Motor neuron (in vitro differentiated cells): ENCODE results near the gene IPO4. TPM values are rescaled to one million over a fixed set of nuclear protein-coding genes. Genes with fewer than 3 reads are reported as not detected.

Experiments
- ATAC-seq, 8 experiments: fragments of 200-7000 bp; cut with Tn5 transposase; replicated peaks in 6 of 8; 2 replicates each; pipeline ENCODE4 v1.8.0; 2021; ENCODE audit warnings: mild to moderate bottlenecking in 8 of 8, moderate library complexity in 8 of 8
- H3K27ac ChIP-seq, 2 donors: fragments of 250-450 bp; sonication (Bioruptor Pico); 2 replicates each; pipeline ENCODE4 v1.9.0; 2021; ENCODE audit warnings: antibody characterized with exemption in 2 of 2, mild to moderate bottlenecking in 2 of 2, moderate library complexity in 1 of 2
- H3K4me1 ChIP-seq, 2 donors: fragments of 250-450 bp; sonication (Bioruptor Pico); replicated peaks in 1 of 2; 2 replicates each; pipeline ENCODE4 v1.6.1; 2021; ENCODE audit warnings: antibody characterized with exemption in 2 of 2, mild to moderate bottlenecking in 2 of 2, moderate library complexity in 1 of 2
- H3K4me3 ChIP-seq, 5 donors: fragments of 250-450 bp; sonication (Bioruptor Pico); 2 replicates each; pipeline ENCODE4 v1.9.0; 2021; ENCODE audit warnings: antibody characterized with exemption in 5 of 5, mild to moderate bottlenecking in 5 of 5, moderate library complexity in 4 of 5
- WGBS, 10 experiments: fragments of 450-650 bp; shearing (Covaris generic); methylation state at CpG; one replicate each; pipeline ENCODE4 v1.0.0; 2022; 5-methylcytosine and 5-hydroxymethylcytosine counted together
- in situ Hi-C, 9 experiments: fragments of 400-800 bp; cut with MboI; loops; one replicate each; pipeline ENCODE4 v1.15.0; 2021; ENCODE audit warnings: low sequenced_read_pairs in 9 of 9, low pct_unique_long_range_greater_than_20kb in 2 of 9; ENCODE audit not compliant: unreplicated experiment in 9 of 9
- total RNA-seq, 8 experiments: library from RNA; unstranded; fragments of 300-600 nt; gene quantifications; 2 replicates each; pipeline versions ENCODE4 v1.2.3 to v1.2.4, GENCODE V29; 2022

IPO4 gene
- 10 to 100 TPM; 17.4 to 90.0 (median 39.8) TPM for total RNA-seq

- WGBS, 10 experiments = 0 to 4% (median 0%) methylated on average over 1 to 17 of the region's 65 CpGs
- in situ Hi-C loops = no loop called here
- Histone ChIP-seq H3K4me3 (peak within 1 kb of the TSS; percentile 57 to 87 (median 72)), H3K27ac (peak within 1 kb of the TSS; percentile 83 to 94), H3K4me1 (peaks cover 11 to 14% of the 10 kb centered on the region in 2 donors)
- peak; percentile 90 to 96 (median 94) for ATAC-seq
Measured at GRCh38 chr14:24188251-24189058, at the start of gene IPO4. Gene IPO4, minus strand, starts transcription at chr14:24188816. Its CDS starts 29 bp downstream, at chr14:24188787.

GRCh38 chr14:24238123-24238522 lies 49.5 kb upstream of the IPO4 start:
- no peak overlapping the region for H3K27ac ChIP-seq
- in situ Hi-C loops = no loop called here
- H3K4me1 ChIP-seq = peaks cover 16 to 33% of the 10 kb centered on the region in 2 donors
- no peak overlapping the region for H3K4me3 ChIP-seq
- WGBS, 10 experiments = 58 to 100% (median 82%) methylated on average over 1 to 4 of the region's 5 CpGs; no CpG with 5 or more reads in 4 of the 10 experiments
- no peak for ATAC-seq

- H3K27ac ChIP-seq = no peak overlapping the region
- peaks cover 17 to 33% of the 10 kb centered on the region in 2 donors for H3K4me1 ChIP-seq
- 67 to 100% (median 100%) methylated on average over 1 of the region's 2 CpGs; no CpG with 5 or more reads in 6 of the 10 experiments for WGBS, 10 experiments
- in situ Hi-C loops = no loop called here
- ATAC-seq = no peak
- no peak overlapping the region for H3K4me3 ChIP-seq
Measured at GRCh38 chr14:24237463-24237955, 48.9 kb upstream of the IPO4 start.

- 90 to 100% (median 100%) methylated on average over 1 to 5 of the region's 6 CpGs; no CpG with 5 or more reads in 1 of the 10 experiments for WGBS, 10 experiments
- in situ Hi-C loops = no loop called here
Measured at GRCh38 chr14:24236689-24237462, 48.3 kb upstream of the IPO4 start.

DNA sequence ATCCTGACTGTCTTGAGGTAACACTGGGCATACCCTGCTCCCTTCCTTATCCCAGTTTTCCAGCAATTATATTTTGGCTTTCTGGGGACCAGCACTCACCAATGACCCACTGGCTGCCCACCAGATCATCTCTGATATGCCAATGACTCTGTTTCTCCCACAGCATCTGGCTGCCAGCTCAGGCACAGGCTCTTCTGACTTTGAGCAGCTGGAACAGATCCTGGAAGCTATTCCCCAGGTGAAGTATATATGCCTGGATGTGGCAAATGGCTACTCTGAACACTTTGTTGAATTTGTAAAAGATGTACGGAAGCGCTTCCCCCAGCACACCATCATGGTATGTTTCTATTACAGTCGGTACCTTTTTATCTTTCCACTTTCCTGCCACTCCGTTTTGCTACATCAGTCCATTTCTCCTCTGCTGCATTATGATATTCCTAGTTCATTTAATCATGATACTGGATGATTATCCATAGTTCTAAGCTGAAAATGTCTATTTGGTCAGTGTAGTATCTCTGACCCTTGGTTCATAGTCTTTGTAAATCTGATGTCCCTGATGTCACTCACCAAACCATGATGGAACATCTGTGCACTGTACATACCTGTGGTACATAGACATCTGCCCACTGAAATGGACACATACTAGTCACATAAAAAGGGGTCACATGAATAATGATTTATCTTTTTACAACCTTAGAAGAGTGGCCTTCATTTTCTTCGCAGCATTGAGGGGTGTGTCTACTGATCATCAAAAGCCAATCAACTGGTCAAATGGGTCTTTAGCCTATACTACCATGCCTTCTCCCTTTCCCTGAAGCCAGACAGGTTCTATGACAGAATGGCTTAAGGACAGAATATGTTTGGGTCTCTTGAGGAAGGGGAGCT lies 47.4 kb upstream of the IPO4 start:
- Histone ChIP-seq H3K27ac (no peak overlapping the region), H3K4me3 (no peak overlapping the region), H3K4me1 (peaks cover 11 to 30% of the 10 kb centered on the region in 2 donors)
- ATAC-seq = no peak
- in situ Hi-C loops = no loop called here
- 83 to 100% (median 98%) methylated on average over 1 to 5 of the region's 5 CpGs; no CpG with 5 or more reads in 3 of the 10 experiments for WGBS, 10 experiments

More at GRCh38 chr14:24236689-24237462, 48.3 kb upstream of the IPO4 start:
- no peak overlapping the region for H3K27ac ChIP-seq
- ATAC-seq = no peak
- H3K4me1 ChIP-seq = peaks cover 17 to 33% of the 10 kb centered on the region in 2 donors
- no peak overlapping the region for H3K4me3 ChIP-seq

DNA sequence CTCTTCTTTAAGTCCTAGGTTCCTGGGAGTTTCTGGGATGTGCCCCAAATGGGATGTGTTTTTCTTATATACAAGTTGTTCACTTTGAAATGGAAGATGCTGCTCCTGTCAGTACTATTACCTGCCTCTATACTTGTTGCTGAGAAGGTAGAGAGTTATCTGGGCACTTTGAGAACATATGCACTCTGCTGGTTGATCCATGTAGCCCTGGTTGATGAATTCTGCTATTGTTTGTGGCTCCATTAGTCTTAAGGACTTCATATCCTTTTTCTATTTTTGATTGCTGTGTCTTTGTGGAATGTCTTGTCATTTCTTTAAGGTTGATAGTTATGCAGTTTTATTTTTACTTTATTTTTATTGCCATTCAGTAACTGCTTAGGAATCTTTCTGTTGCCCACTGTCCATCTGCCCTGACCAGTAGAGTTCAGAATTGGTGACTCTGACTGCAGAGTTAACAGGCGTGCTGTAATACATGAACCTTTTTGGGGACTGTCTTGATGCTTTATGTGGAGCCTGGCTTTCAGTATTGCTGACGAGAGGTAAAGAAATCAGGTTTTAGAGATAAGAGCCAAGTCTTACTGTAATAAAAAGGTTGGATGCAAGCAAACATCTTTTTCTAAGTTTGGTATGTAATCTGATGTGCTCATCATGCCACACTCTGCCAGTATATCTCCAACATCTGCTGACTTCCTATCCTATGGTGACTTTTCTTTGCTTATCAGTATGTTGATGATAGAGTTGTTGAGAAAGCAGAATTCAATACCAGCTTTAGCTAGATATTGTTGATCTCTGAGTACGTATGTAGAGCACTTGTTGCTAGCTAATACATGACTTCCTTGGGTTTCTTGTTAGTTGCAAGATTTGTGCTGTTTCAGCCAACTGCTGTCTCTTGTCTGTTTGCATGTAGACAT lies 45.7 kb upstream of the IPO4 start:
- ATAC-seq = no peak
- H3K4me1 ChIP-seq = peaks cover 11 to 18% of the 10 kb centered on the region in 2 donors
- in situ Hi-C loops = no loop called here
- WGBS, 10 experiments = 43 to 100% (median 97%) methylated on average over 1 to 3 of the region's 3 CpGs; no CpG with 5 or more reads in 1 of the 10 experiments
- no peak overlapping the region for H3K4me3 ChIP-seq
- H3K27ac ChIP-seq = no peak overlapping the region

- in situ Hi-C loops = no loop called here
- no peak for ATAC-seq
- peak overlapping the region; percentile 66 to 97 (median 90) for H3K4me3 ChIP-seq
- H3K4me1 ChIP-seq = peaks cover 11 to 15% of the 10 kb centered on the region in 2 donors
- 50 to 100% (median 85%) methylated on average over 1 to 2 of the region's 2 CpGs; no CpG with 5 or more reads in 2 of the 10 experiments for WGBS, 10 experiments
- H3K27ac ChIP-seq = no peak overlapping the region
Measured at GRCh38 chr14:24233538-24233866, 44.9 kb upstream of the IPO4 start.

GRCh38 chr14:24232645-24233537 lies 44.3 kb upstream of the IPO4 start, which contains the start of gene GMPR2:
Gene GMPR2, plus strand, starts transcription at chr14:24232929. Its CDS starts 325 bp downstream, at chr14:24233254.
- Histone ChIP-seq H3K4me1 (peaks cover 11 to 15% of the 10 kb centered on the region in 2 donors), H3K4me3 (peak within 1 kb of the TSS; percentile 66 to 97 (median 90)), H3K27ac (peak within 1 kb of the TSS; percentile 84 to 95)
- 0 to 40% (median 9%) methylated on average over 1 to 26 of the region's 38 CpGs; no CpG with 5 or more reads in 1 of the 10 experiments for WGBS, 10 experiments
- in situ Hi-C loops = no loop called here
- ATAC-seq = peak; percentile 32 to 83 (median 80)

DNA sequence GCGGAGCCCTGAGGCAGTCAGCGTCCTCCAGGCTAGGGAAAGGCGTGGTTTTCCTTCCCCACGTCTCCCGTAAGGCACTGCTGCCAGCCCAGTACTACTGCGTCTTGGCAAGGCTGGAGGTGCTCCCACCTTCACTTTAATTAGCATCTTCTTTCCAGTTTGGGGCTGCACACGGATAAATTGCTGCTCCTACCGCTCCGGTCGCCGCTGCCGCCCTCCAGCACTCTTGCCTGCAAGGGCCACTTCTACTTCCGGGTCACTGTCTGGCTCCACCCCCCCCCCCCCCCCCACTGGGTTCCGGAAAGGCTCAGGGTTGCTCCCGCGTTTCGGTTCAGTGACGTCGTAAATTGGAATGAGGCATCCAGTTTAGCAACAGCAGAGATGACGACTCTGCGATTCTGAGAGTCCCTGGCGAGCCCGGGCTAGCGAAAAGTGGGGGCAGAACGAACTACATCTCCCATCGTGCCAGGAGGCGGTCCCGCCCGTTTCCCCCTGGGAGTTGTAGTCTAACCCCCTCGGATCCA lies 43.6 kb upstream of the IPO4 start, which contains the start of gene NEDD8:
Gene NEDD8 (minus strand): TSS at position 247 of the 524 bp plus-strand sequence. CDS start 100 bp downstream, at position 147.
- in situ Hi-C loops = no loop called here
- peak within 1 kb of the TSS; percentile 84 to 95 for H3K27ac ChIP-seq
- 0 to 2% (median 0%) methylated on average over 2 to 7 of the region's 30 CpGs; no CpG with 5 or more reads in 6 of the 10 experiments for WGBS, 10 experiments
- H3K4me3 ChIP-seq = peak within 1 kb of the TSS; percentile 66 to 97 (median 90)
- peak; percentile 64 to 92 (median 90) for ATAC-seq
- H3K4me1 ChIP-seq = peaks cover 11 to 15% of the 10 kb centered on the region in 2 donors

DNA sequence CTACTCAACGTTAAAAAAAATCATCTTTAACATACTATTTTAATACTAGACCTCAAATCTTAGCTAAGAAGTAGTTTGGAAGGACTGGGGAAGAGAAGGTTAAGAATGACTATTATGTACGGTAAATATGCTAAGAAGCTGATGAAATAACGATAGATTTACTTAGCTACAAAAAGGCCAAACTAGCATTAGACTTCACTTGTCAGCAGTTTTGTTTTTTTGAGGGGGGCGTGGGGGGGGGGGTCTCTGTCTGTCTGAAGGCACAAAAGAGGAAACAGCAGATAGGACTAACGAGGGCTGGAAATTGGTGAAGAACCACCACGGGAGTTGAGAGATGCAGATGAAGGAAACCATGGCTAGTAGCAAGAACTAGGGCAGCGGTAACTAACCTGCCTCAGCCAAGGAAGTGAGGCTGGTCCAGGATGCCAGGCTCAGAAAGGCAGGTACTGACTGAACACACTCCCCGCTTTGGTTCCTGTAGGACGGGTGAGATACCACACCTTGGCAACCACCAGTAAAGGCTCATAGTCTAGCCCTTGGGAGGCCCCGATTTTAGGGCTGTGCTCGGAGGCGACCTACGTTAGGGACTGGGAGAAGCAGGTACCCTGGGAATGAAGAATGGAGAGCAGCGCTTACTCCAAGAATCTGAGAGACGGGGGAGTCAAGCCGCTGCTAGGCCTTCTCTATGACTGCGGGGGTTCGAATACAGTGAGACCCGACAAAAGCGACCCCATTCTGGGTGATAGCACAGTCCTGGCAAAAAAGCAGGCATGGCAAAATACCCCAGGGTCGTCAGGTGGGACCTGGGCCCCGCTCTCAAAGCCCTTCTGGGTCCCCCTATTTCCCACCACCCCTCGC lies 42.9 kb upstream of the IPO4 start:
- WGBS, 10 experiments = 3 to 85% (median 22%) methylated on average over 2 to 9 of the region's 23 CpGs; no CpG with 5 or more reads in 1 of the 10 experiments
- in situ Hi-C loops = no loop called here
- Histone ChIP-seq H3K4me1 (peaks cover 11 to 15% of the 10 kb centered on the region in 2 donors), H3K4me3 (peak overlapping the region; percentile 66 to 97 (median 90)), H3K27ac (peak overlapping the region; percentile 84 to 95)
- peak in 3 of 8 experiments; percentile 4 to 7 (median 5) for ATAC-seq
